22Rv1 (cell line): ENCODE measurements around the gene CYP4A11.

Experiments used
- ZFX ChIP-seq: fragments of 450-650 bp; IDR thresholded peaks from 2 replicates; pipeline ENCODE4 v1.6.1; 2017; ENCODE audit warnings: antibody characterized with exemption, borderline replicate concordance
- TF ChIP-seq, protein P1 (sequence below): fragments of 450-650 bp; IDR thresholded peaks from 2 replicates; pipeline ENCODE4 v1.5.1; 2017; ENCODE audit warnings: mild to moderate bottlenecking

DNA sequence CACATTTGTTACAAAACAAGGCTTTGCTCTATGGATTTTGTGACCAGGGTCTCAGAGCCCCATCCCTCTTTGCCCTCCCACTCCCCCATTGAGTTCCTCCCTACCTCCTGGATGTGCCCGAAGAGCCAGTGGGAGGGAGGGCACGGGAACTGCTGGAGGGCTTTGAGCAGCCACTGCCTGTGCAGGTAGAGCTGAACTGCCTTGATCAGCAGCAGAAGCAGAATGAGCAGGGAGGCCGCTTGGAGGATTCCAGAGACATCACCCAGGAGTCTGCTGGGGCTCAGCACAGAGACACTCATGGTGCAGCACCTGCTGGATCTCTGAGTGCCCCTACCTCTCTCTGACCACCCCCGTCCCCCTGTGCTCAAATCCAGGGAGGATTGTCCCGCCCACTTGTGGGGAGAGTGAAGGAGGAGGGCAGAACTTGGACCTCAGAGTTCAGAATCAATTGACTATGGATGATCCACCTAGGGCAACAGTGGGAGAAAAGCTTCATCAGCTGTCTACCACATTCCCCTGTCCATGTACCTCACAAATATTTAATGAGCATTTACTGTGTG lies at the start of gene CYP4A11:
- TF ChIP-seq, protein P1, sequence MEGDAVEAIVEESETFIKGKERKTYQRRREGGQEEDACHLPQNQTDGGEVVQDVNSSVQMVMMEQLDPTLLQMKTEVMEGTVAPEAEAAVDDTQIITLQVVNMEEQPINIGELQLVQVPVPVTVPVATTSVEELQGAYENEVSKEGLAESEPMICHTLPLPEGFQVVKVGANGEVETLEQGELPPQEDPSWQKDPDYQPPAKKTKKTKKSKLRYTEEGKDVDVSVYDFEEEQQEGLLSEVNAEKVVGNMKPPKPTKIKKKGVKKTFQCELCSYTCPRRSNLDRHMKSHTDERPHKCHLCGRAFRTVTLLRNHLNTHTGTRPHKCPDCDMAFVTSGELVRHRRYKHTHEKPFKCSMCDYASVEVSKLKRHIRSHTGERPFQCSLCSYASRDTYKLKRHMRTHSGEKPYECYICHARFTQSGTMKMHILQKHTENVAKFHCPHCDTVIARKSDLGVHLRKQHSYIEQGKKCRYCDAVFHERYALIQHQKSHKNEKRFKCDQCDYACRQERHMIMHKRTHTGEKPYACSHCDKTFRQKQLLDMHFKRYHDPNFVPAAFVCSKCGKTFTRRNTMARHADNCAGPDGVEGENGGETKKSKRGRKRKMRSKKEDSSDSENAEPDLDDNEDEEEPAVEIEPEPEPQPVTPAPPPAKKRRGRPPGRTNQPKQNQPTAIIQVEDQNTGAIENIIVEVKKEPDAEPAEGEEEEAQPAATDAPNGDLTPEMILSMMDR = no peak
- TF ChIP-seq ZFX = no peak
